ENCODE data around the gene HIF1A. TPM values are rescaled to one million over a fixed set of nuclear protein-coding genes. Genes with fewer than 3 reads are reported as not detected.

The HIF1A gene
- total and polyA plus RNA-seq, 11 donors, result 12.8 to 157 (median 72.8) TPM

DNA sequence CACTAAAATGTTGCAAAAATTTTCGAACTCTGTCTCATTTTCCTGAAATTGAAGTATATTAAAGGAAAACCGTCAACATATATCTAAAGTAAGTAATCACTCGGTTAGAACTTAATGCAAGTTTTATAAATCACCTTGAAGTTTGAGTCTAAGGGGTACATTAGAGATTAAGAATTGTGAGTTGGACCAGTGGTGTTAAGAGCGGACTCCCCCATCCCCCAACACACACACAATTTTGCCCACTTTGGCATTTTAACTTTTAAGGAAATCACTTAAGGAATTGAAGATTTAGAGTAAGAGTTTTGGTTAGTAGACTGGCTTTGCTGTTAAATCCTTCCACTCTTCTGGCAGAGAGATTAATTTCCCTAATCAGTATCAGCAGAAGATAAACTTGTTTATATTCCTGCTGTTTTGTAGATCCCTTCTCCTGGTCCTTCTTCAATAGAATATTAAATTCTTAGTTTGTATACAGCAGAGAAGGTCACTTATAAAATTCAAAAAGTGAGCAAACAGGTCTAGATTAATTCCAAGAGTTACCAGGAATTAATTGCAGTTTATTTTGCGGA is 1.5 kb downstream of the HIF1A start:
- DNase-seq, result no peak
- H3K27ac ChIP-seq, result peak overlapping the region in 9 of 12 donors; percentile 93 to 99 (median 97)

DNA sequence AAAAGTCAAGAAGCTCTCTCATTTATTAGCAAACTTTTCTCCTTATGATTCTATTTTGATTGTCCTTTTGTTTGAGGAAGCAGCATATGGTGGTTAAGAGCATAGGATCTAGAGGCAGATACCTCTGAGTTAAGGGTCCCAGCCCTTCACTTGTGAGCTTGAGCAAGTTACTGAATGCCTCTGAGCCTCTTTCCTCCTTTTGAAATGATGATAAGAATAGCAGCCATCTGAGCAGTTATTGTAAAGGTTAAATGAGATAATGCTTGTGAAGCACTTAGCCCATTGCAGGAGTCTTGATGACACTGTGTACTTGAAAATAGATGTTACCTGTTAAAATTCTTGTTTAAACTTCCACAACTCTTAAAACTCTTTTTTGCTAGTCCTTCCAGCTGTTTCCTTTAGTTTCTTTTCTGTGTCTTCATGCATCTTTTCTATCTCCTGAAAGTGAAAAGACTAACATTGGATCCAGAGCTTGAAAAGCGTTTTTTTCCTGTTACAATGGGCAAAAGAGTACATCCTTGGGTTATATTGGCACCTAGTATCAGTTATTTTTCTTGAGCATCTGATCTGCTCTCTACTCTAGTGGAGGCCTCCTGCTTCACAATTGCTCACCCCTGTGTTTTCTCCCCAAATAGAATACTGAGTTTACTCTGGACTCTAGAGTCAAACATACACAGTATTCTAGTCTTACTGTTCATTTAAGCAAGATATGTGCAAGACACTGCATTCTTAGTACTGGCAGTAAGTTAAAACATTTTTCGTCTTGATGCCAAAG is 3.1 kb downstream of the HIF1A start:
- Histone ChIP-seq H3K36me3 (no peaks in the 10 kb centered on the region), H3K4me3 (peak overlapping the region in 10 of 12 donors; percentile 7 to 94 (median 87)), H3K9me3 (no peaks in the 10 kb centered on the region), H3K27ac (peak overlapping the region in 5 of 12 donors; percentile 24 to 99 (median 93)), H3K27me3 (no peaks in the 10 kb centered on the region), H3K4me1 (peaks cover 0 to 69% (median 36%) of the 10 kb centered on the region in 12 donors)
- intact Hi-C loops (cut with DNase I), result loop anchor here in 8 of 10 donors (5.0 to 10.0 kb wide), 8 partner anchors 34 to 231 kb away; partner anchors contain the start of gene SNAPC1 (in 1 of the 8)
- TF ChIP-seq, protein P1, sequence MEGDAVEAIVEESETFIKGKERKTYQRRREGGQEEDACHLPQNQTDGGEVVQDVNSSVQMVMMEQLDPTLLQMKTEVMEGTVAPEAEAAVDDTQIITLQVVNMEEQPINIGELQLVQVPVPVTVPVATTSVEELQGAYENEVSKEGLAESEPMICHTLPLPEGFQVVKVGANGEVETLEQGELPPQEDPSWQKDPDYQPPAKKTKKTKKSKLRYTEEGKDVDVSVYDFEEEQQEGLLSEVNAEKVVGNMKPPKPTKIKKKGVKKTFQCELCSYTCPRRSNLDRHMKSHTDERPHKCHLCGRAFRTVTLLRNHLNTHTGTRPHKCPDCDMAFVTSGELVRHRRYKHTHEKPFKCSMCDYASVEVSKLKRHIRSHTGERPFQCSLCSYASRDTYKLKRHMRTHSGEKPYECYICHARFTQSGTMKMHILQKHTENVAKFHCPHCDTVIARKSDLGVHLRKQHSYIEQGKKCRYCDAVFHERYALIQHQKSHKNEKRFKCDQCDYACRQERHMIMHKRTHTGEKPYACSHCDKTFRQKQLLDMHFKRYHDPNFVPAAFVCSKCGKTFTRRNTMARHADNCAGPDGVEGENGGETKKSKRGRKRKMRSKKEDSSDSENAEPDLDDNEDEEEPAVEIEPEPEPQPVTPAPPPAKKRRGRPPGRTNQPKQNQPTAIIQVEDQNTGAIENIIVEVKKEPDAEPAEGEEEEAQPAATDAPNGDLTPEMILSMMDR (IDR thresholded peaks at IDR 0.05), result no peak
- no peak for TF ChIP-seq POLR2A (IDR thresholded peaks at IDR 0.05)
- ATAC-seq, result no peak
- no peak for DNase-seq
- WGBS, 4 donors, result 70 to 73% (median 71%) methylated on average over 2 of the region's 2 CpGs

More for the DNA sequence above, 1.5 kb downstream of the HIF1A start:
- Histone ChIP-seq H3K4me1 (peaks cover 0 to 53% (median 29%) of the 10 kb centered on the region in 12 donors), H3K36me3 (no peaks in the 10 kb centered on the region), H3K27me3 (no peaks in the 10 kb centered on the region), H3K9me3 (no peaks in the 10 kb centered on the region), H3K4me3 (peak overlapping the region; percentile 65 to 95 (median 89))
- ATAC-seq, result no peak
- intact Hi-C loops (cut with DNase I), result loop anchor here in 8 of 10 donors (2.0 to 10.0 kb wide), 9 partner anchors 35 to 230 kb away; partner anchors contain the start of gene SNAPC1 (in 1 of the 8)
- no peak for TF ChIP-seq POLR2A (IDR thresholded peaks at IDR 0.05)
- 11 to 15% (median 15%) methylated on average over 5 of the region's 5 CpGs for WGBS, 4 donors

DNA sequence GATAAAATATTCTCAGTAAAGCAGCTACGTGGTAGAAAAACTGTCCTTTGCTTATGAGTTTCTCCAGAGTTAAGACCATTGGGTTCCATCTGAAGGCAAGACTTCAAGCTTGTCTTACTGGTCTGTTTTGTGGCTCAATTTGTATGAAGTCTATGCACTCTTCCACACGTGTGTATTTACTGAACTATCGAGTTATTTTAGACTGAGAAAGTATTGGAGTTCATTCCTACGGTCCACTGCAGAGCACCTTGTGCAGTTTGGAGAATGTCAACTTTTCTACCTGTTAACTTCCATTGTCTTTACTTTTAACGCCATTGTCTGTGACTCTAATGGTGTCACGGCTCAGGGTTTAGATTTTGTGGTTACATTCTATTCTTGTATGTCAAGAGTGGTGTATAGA is 3.7 kb downstream of the HIF1A start:
- Histone ChIP-seq H3K36me3 (no peaks in the 10 kb centered on the region), H3K27me3 (no peaks in the 10 kb centered on the region), H3K4me1 (peaks cover 0 to 75% (median 39%) of the 10 kb centered on the region in 12 donors), H3K9me3 (no peaks in the 10 kb centered on the region), H3K4me3 (peak overlapping the region in 8 of 12 donors; percentile 65 to 94 (median 90)), H3K27ac (peak overlapping the region in 1 of 12 donors; percentile 97)
- ATAC-seq (no peak), DNase-seq (no peak)
- WGBS, 4 donors, result 58 to 63% (median 61%) methylated on average over 6 of the region's 6 CpGs
- intact Hi-C loops (cut with DNase I), result loop anchor here in 8 of 10 donors (5.0 to 10.0 kb wide), 8 partner anchors 33 to 232 kb away; partner anchors contain the start of gene SNAPC1 (in 1 of the 8)
- no peak for TF ChIP-seq POLR2A (IDR thresholded peaks at IDR 0.05)
- TF ChIP-seq, protein P1 (IDR thresholded peaks at IDR 0.05), result no peak

DNA sequence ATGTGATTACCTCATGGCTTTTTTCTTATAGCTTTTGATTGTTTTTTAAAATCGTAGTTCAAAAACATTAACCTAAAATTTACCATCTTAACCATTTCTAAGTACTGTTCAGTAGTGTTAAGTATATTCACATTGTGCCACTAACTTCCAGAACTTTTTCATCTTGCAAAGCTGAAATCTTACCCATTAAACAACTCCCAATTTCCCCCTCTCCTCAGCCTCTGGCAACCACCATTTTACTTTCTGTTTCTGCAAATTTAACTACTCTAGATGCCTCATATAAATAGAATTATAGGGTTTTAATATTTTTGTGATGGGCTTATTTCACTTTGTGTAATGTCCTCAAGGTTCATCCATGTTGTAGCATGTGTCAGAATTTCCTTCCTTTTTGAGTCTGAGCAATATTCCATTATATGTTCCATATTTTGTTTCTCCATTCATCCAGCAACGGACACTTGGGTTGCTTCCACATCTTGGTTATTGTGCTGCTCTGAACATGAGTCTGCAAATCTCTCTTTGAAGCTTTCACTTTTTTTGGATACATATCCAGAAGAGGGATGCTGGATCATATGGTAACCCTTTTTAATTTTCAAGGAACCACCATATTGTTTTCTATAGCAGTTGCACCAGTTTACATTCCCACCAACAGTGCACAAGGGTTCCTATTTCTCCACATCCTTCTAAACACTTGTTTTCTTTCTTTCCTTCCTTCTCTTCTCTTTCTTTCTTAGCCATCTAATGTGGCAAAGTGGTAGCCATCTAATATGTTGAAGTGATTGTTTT is 5.0 kb downstream of the HIF1A start:
- Histone ChIP-seq H3K4me1 (peaks cover 2 to 82% (median 40%) of the 10 kb centered on the region in 12 donors), H3K27ac (peak overlapping the region in 1 of 12 donors; percentile 16), H3K36me3 (no peaks in the 10 kb centered on the region), H3K4me3 (peak overlapping the region in 1 of 12 donors; percentile 74), H3K9me3 (no peaks in the 10 kb centered on the region), H3K27me3 (no peaks in the 10 kb centered on the region)
- intact Hi-C loops (cut with DNase I), result no loop called here
- 60 to 71% (median 65%) methylated on average over 2 of the region's 2 CpGs for WGBS, 4 donors
- DNase-seq (no peak), ATAC-seq (no peak)
- TF ChIP-seq POLR2A (IDR thresholded peaks at IDR 0.05), result no peak
- TF ChIP-seq, protein P1 (IDR thresholded peaks at IDR 0.05), result no peak

Measured in heart left ventricle (tissue), 16 donors.